K562 (cell line): ENCODE results near the gene CABP4. TPM values are rescaled to one million over a fixed set of nuclear protein-coding genes. Genes with fewer than 3 reads are reported as not detected.

ENCODE experiments used
- CAMTA2 ChIP-seq: fragments of 250-450 bp; sonication (Bioruptor Pico); conservative IDR thresholded peaks from 2 replicates; pipeline ENCODE4 v1.5.1; 2022
- CXXC5 ChIP-seq: fragments of 250-450 bp; sonication (Bioruptor Pico); IDR thresholded peaks from 2 replicates; pipeline ENCODE4 v1.8.0; 2022; ENCODE audit warnings: inconsistent platforms, mild to moderate bottlenecking, moderate library complexity
- ESRRB ChIP-seq: fragments of 250-450 bp; sonication (Bioruptor Pico); IDR thresholded peaks from 2 replicates; pipeline ENCODE4 v1.5.0; 2020; ENCODE audit warnings: mild to moderate bottlenecking, moderate library complexity, borderline replicate concordance
- HMGN3 ChIP-seq: IDR thresholded peaks from 2 replicates; pipeline ENCODE4 v1.6.1; 2011; ENCODE audit warnings: borderline replicate concordance, low read depth, mild to moderate bottlenecking, mixed read lengths, low read length; ENCODE audit not compliant: insufficient read length; ENCODE audit errors: extremely low read depth
- MTA3 ChIP-seq: fragments of 450-650 bp; formaldehyde crosslinking; IDR thresholded peaks from 2 replicates; pipeline ENCODE4 v1.6.1; 2017; ENCODE audit warnings: mild to moderate bottlenecking, borderline replicate concordance
- NKRF ChIP-seq: fragments of 450-650 bp; IDR thresholded peaks from 2 replicates; pipeline ENCODE4 v1.6.1; 2016; ENCODE audit warnings: borderline replicate concordance
- PHB2 ChIP-seq: fragments of 450-650 bp; IDR thresholded peaks from 2 replicates; pipeline ENCODE4 v1.6.1; 2017; ENCODE audit warnings: low read depth
- POLR2AphosphoS2 ChIP-seq: IDR thresholded peaks from 2 replicates; pipeline ENCODE4 v1.6.1; 2012; ENCODE audit warnings: low read length, improper control_type of control experiment
- POLR2AphosphoS5 ChIP-seq: IDR thresholded peaks from 2 replicates; pipeline ENCODE4 v1.6.1; 2011; ENCODE audit warnings: mild to moderate bottlenecking, low read depth, low read length, moderate library complexity; ENCODE audit not compliant: control insufficient read depth, insufficient read depth
- RAD21 ChIP-seq, 2 experiments: fragments of 250-450 bp in 1 of 2; fragments of 450-650 bp in 1 of 2; sonication (Bioruptor Pico) in 1 of 2; formaldehyde crosslinking in 1 of 2; IDR thresholded peaks in 1 of 2; conservative IDR thresholded peaks in 1 of 2; 2 replicates each; pipeline versions ENCODE4 v1.4.0 to v1.8.0; 2020 to 2022; ENCODE audit warnings: mild to moderate bottlenecking in 2 of 2, moderate library complexity in 1 of 2
- RAD51 ChIP-seq: fragments of 450-650 bp; IDR thresholded peaks from 2 replicates; pipeline ENCODE4 v1.7.1; 2016; ENCODE audit warnings: low read depth, mild to moderate bottlenecking, borderline replicate concordance
- RBBP5 ChIP-seq: fragments of 200-600 bp; sonication (generic); IDR thresholded peaks from 2 replicates; pipeline ENCODE4 v1.6.1; 2012; ENCODE audit warnings: borderline replicate concordance, mild to moderate bottlenecking, low read length, control low read depth, inconsistent platforms; ENCODE audit not compliant: insufficient read depth, poor library complexity, severe bottlenecking
- SOX6 ChIP-seq: fragments of 450-650 bp; IDR thresholded peaks from 2 replicates; pipeline ENCODE4 v1.6.1; 2014; ENCODE audit warnings: mild to moderate bottlenecking
- SP1 ChIP-seq: sonication (generic); formaldehyde crosslinking; IDR thresholded peaks from 2 replicates; pipeline ENCODE4 v1.8.1; 2022; ENCODE audit warnings: mild to moderate bottlenecking, missing genetic modification reagents
- TEAD1 ChIP-seq, 2 experiments: fragments of 450-650 bp in 1 of 2; sonication (generic) in 1 of 2; formaldehyde crosslinking; IDR thresholded peaks; 2 replicates each; pipeline versions ENCODE4 v1.4.0 to v1.8.0; 2020 to 2022; ENCODE audit warnings: mild to moderate bottlenecking in 2 of 2, missing genetic modification reagents in 1 of 2
- WHSC1 ChIP-seq: IDR thresholded peaks from one replicate; pipeline ENCODE4 v1.6.1; 2012; ENCODE audit warnings: low read length, control low read depth, inconsistent platforms
- polyA plus RNA-seq, 8 experiments: library from polyadenylated mRNA; depleted of rRNA in 4 of 8; stranded (reverse) in 5 of 8; unstranded in 3 of 8; fragments of >200 nt; fragmentation: Nextera tagmentation in 2 of 8; fragmentation: Illumina TruSeq in 1 of 8; extraction: Ambion mirVana in 2 of 8; extraction: Trizol in 1 of 8; gene quantifications; 2 replicates each; pipeline versions ENCODE4 v1.2.1 to v1.2.3, GENCODE V29; 2011 to 2014; ENCODE audit warnings: inconsistent platforms in 1 of 8, missing spikeins in 1 of 8
- total RNA-seq, 7 experiments: library from RNA; depleted of rRNA in 6 of 7; stranded (reverse); fragments of >200 nt in 6 of 7; fragmentation: Illumina TruSeq in 2 of 7; extraction: Trizol in 2 of 7; gene quantifications; 2 replicates each; pipeline versions ENCODE4 v1.2.1 to v1.2.3, GENCODE V29; 2011 to 2021; ENCODE audit warnings: low replicate concordance in 1 of 7
- TF ChIP-seq, protein P1 (sequence below): fragments of 250-450 bp; sonication (Bioruptor Pico); IDR thresholded peaks from 2 replicates; pipeline ENCODE4 v1.9.0; 2021; ENCODE audit warnings: mild to moderate bottlenecking, inconsistent platforms
- TF ChIP-seq, protein P2 (sequence below), 2 experiments: fragments of 200-800 bp in 1 of 2; sonication (Bioruptor generic) in 1 of 2; sonication (generic) in 1 of 2; formaldehyde crosslinking in 1 of 2; IDR thresholded peaks in 1 of 2; conservative IDR thresholded peaks in 1 of 2; 2 replicates each; pipeline versions ENCODE4 v1.5.0 to v1.6.1; 2016 to 2020; ENCODE audit warnings: missing compliant biosample characterization in 1 of 2, missing genetic modification characterization in 1 of 2, missing genetic modification reagents in 1 of 2

The CABP4 gene
- total and polyA plus RNA-seq, 9 of the 15 experiments (the other 6 are each of a cell fraction or from before 2014, with no cell fraction given) = 0.11 TPM; not detected in 8

DNA sequence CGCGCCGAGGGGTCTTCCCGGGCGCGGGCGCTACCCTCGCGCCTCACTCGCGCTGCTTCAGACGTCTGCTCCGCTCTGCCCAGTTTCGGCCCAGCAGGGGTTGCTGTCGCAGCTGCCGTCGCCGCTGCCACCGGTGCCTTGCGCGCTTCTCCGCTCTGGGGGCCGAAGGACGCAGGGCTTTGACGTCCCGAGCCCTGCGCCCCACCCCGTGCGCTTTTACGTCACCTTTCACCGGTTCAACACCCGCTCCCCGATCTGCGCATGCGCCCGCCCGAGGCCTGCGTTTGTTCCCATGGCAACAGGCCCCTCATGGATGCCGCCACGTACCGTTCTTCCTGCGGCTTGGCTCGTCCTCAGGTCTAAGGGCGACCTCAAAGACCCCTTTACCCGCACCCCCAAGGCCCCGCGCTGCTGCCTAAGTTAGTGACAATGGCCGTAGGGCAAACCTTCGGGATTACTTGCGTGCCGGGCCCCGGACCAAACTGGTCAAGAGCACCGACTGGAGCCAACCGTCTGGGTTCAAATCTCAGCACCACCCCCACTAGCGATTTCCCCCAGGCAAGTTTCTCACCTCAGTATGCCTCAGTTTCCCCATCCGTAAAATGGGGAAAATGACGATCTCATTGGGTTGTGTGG, 53.5 kb downstream of the CABP4 start (continued):
- TF ChIP-seq CXXC5 (CRISPR knock-in tag) = peak; percentile 80
- peak; percentile 64; the same call in 1 of the 2 replicates for TF ChIP-seq POLR2AphosphoS5
- TF ChIP-seq, protein P1, sequence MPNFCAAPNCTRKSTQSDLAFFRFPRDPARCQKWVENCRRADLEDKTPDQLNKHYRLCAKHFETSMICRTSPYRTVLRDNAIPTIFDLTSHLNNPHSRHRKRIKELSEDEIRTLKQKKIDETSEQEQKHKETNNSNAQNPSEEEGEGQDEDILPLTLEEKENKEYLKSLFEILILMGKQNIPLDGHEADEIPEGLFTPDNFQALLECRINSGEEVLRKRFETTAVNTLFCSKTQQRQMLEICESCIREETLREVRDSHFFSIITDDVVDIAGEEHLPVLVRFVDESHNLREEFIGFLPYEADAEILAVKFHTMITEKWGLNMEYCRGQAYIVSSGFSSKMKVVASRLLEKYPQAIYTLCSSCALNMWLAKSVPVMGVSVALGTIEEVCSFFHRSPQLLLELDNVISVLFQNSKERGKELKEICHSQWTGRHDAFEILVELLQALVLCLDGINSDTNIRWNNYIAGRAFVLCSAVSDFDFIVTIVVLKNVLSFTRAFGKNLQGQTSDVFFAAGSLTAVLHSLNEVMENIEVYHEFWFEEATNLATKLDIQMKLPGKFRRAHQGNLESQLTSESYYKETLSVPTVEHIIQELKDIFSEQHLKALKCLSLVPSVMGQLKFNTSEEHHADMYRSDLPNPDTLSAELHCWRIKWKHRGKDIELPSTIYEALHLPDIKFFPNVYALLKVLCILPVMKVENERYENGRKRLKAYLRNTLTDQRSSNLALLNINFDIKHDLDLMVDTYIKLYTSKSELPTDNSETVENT = 0 out of 2 replicates have a peak, but pooled peaks have one; percentile 27
- TF ChIP-seq RBBP5 = peak; percentile 83
- TF ChIP-seq TEAD1 (CRISPR knock-in tag; IDR thresholded peaks at IDR 0.05) = peak; percentile 5 to 16; a peak in 1 of 4 replicates
- no peak for TF ChIP-seq POLR2AphosphoS2
- no peak for TF ChIP-seq PHB2
- peak; percentile 93 for TF ChIP-seq NKRF
- TF ChIP-seq SP1 = peak; percentile 54; the same call in 1 of the 2 replicates
- no peak for TF ChIP-seq SOX6
- TF ChIP-seq HMGN3 = peak; percentile 14
- TF ChIP-seq WHSC1 = no peak
- TF ChIP-seq RAD21 (CRISPR knock-in tag; conservative IDR thresholded peaks at IDR 0.05 in 1 of 2, IDR thresholded peaks at IDR 0.05 in 1 of 2) = no peak; a peak in 1 of 4 replicates
- TF ChIP-seq ESRRB (CRISPR knock-in tag) = no peak
- no peak for TF ChIP-seq RAD51
- TF ChIP-seq MTA3 = 0 out of 2 replicates have a peak, but pooled peaks have one; percentile 4
- TF ChIP-seq, protein P2, sequence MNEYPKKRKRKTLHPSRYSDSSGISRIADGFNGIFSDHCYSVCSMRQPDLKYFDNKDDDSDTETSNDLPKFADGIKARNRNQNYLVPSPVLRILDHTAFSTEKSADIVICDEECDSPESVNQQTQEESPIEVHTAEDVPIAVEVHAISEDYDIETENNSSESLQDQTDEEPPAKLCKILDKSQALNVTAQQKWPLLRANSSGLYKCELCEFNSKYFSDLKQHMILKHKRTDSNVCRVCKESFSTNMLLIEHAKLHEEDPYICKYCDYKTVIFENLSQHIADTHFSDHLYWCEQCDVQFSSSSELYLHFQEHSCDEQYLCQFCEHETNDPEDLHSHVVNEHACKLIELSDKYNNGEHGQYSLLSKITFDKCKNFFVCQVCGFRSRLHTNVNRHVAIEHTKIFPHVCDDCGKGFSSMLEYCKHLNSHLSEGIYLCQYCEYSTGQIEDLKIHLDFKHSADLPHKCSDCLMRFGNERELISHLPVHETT (CRISPR knock-in tag; conservative IDR thresholded peaks at IDR 0.05 in 1 of 2, IDR thresholded peaks at IDR 0.05 in 1 of 2) = peak in 1 of 2 experiments; percentile 79; a peak in 1 of 4 replicates
- TF ChIP-seq CAMTA2 (CRISPR knock-in tag) = no peak
